Lower lobe of right lung (tissue), 2 donors: Measurements from ENCODE around the gene CADPS2. TPM values are rescaled to one million over a fixed set of nuclear protein-coding genes. Genes with fewer than 3 reads are reported as not detected.

Experiments used
- ATAC-seq, 2 donors: fragments of 200-7000 bp; cut with Tn5 transposase; one replicate each; pipeline ENCODE4 v1.9.1; 2020 to 2022; ENCODE audit warnings: mild to moderate bottlenecking in 2 of 2, moderate library complexity in 2 of 2
- DNase-seq: peaks from one replicate; pipeline ENCODE4 v3.0.0-alpha.2; 2020
- H3K27ac ChIP-seq: fragments of 200-600 bp; one replicate; pipeline ENCODE4 v1.8.0; 2022
- H3K27me3 ChIP-seq: fragments of 200-600 bp; one replicate; pipeline ENCODE4 v1.8.0; 2022; ENCODE audit warnings: low read depth
- H3K36me3 ChIP-seq: fragments of 200-600 bp; one replicate; pipeline ENCODE4 v1.8.0; 2022; ENCODE audit warnings: mild to moderate bottlenecking
- H3K4me1 ChIP-seq: fragments of 200-600 bp; one replicate; pipeline ENCODE4 v1.8.0; 2022
- H3K4me3 ChIP-seq: fragments of 200-600 bp; one replicate; pipeline ENCODE4 v1.8.0; 2022; ENCODE audit warnings: mild to moderate bottlenecking
- H3K9me3 ChIP-seq: fragments of 200-600 bp; one replicate; pipeline ENCODE4 v1.8.0; 2022
- intact Hi-C: fragments of 100-400 bp; cut with DNase I; formaldehyde crosslinking; loops from one replicate; pipeline ENCODE4 v1.11.0; 2022
- total RNA-seq: library from RNA; stranded (reverse); fragmentation: NEBNext Ultra II Directional; extraction: Animal tissue kit (Norgen Biotek cat#: 25700); gene quantifications from one replicate; pipeline ENCODE4 v1.2.1, GENCODE V29; 2021
- TF ChIP-seq, protein P1 (sequence below): fragments of 200-600 bp; IDR thresholded peaks from one replicate; pipeline ENCODE4 v1.8.0; 2022; ENCODE audit warnings: antibody characterized with exemption, mild to moderate bottlenecking
- donor health status: DM: no; HTN: yes; CAD: no; lungs with severe emphysema.

CADPS2 gene
- total RNA-seq, 1 donor from 2014 or later = 41.1 TPM

DNA sequence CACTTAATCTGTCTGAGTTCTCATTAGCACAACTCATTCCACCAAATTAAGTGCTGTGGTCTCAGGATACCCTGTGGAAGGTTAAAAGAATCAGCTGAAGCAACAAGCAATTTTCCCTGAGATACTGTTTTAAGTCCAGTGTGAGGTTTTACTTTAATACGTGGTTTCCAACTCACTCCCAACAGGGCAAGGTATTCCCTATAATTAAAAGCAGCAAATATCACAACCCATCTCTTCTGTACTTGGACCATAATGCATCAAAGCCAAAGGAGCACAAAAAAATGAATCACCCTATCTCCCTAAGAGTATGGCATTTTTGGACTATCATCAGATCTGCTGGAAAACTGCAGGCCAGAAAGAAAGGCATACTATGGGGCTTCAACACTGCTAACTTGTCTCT, 4.9 kb downstream of the CADPS2 start:
- intact Hi-C loops = no loop called here
- Histone ChIP-seq H3K4me1 (peaks cover 52% of the 10 kb centered on the region), H3K4me3 (peak overlapping the region; percentile 18), H3K9me3 (no peaks in the 10 kb centered on the region), H3K27ac (no peak overlapping the region), H3K36me3 (no peaks in the 10 kb centered on the region), H3K27me3 (no peaks in the 10 kb centered on the region)
- no peak for ATAC-seq
- DNase-seq = no peak
- TF ChIP-seq, protein P1, sequence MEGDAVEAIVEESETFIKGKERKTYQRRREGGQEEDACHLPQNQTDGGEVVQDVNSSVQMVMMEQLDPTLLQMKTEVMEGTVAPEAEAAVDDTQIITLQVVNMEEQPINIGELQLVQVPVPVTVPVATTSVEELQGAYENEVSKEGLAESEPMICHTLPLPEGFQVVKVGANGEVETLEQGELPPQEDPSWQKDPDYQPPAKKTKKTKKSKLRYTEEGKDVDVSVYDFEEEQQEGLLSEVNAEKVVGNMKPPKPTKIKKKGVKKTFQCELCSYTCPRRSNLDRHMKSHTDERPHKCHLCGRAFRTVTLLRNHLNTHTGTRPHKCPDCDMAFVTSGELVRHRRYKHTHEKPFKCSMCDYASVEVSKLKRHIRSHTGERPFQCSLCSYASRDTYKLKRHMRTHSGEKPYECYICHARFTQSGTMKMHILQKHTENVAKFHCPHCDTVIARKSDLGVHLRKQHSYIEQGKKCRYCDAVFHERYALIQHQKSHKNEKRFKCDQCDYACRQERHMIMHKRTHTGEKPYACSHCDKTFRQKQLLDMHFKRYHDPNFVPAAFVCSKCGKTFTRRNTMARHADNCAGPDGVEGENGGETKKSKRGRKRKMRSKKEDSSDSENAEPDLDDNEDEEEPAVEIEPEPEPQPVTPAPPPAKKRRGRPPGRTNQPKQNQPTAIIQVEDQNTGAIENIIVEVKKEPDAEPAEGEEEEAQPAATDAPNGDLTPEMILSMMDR = no peak

DNA sequence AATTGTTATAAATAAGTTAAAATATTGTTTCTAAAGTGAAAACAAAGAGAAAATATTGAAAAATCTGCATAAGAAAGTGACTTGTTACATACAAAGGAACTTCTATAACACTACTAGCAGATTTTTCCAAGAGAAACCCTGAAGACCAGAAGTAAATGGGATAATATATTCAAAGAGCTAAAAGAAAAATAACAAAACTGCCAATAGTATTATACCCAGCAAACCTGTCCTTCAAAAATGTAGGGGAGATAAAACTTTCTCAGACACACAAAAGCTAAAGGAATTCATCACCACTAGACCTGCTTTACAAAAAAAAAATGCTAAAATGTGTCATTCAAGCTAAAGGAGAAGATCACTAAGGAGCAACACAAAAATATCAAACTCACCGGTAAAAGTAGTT, 17.0 kb downstream of the CADPS2 start:
- H3K4me1 ChIP-seq = no peaks in the 10 kb centered on the region
- no peaks in the 10 kb centered on the region for H3K36me3 ChIP-seq
- no peak overlapping the region for H3K27ac ChIP-seq
- H3K9me3 ChIP-seq = peaks cover 27% of the 10 kb centered on the region
- ATAC-seq (no peak), DNase-seq (no peak)
- H3K4me3 ChIP-seq = no peak overlapping the region
- TF ChIP-seq, protein P1 = no peak
- no peaks in the 10 kb centered on the region for H3K27me3 ChIP-seq
- intact Hi-C loops = no loop called here

DNA sequence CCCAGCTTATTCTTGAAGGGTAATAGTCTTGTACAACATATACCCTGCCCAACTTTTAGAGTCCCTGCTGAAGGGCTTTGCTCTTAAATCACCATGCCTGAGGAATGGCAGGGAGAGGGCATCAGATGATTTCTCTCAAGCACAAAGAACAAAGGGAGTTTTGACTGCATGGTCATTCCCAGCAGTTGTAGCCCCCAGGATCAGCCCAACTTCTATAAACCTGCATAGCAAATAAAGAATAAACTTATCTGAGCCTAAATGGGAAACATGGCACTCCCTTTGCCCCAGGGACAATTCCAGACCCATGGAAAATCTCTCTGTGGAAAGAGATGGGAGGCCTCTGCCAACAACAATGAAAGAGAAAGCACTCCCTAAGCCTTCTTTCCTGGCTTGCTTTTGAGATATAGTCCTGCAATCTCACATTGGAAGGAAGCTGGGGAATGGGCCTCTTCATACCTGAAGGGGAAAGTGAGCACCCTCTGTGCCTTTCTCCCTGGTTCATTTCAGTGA, 18.7 kb downstream of the CADPS2 start:
- DNase-seq = no peak
- Histone ChIP-seq H3K4me1 (no peaks in the 10 kb centered on the region), H3K27ac (no peak overlapping the region), H3K9me3 (peaks cover 27% of the 10 kb centered on the region), H3K27me3 (no peaks in the 10 kb centered on the region), H3K36me3 (no peaks in the 10 kb centered on the region), H3K4me3 (no peak overlapping the region)
- TF ChIP-seq, protein P1 = no peak
- intact Hi-C loops = no loop called here
- no peak for ATAC-seq

DNA sequence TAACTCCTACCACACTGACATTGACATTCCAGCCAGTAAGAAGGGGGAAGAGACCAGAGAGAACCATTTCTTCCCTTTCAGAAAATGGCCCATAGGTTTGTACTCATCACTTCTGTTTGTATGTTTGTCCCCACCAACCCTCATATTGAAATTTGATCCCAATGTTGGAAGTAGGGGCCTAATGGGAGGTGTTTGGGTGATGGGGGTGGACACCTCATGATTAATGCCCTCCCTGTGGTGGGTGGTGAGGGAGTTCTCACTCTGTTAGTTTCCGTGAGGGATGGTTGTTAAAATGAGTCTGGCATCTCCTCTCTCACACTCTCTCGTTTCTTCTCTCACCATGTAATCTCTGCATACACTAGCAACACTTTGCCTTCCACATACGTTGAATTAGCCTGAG, 21.4 kb downstream of the CADPS2 start:
- no peak for ATAC-seq
- no peak overlapping the region for H3K4me3 ChIP-seq
- DNase-seq = no peak
- no peaks in the 10 kb centered on the region for H3K36me3 ChIP-seq
- no peaks in the 10 kb centered on the region for H3K4me1 ChIP-seq
- H3K9me3 ChIP-seq = peaks cover 18% of the 10 kb centered on the region
- TF ChIP-seq, protein P1 = no peak
- intact Hi-C loops = no loop called here
- H3K27me3 ChIP-seq = no peaks in the 10 kb centered on the region
- H3K27ac ChIP-seq = no peak overlapping the region

DNA sequence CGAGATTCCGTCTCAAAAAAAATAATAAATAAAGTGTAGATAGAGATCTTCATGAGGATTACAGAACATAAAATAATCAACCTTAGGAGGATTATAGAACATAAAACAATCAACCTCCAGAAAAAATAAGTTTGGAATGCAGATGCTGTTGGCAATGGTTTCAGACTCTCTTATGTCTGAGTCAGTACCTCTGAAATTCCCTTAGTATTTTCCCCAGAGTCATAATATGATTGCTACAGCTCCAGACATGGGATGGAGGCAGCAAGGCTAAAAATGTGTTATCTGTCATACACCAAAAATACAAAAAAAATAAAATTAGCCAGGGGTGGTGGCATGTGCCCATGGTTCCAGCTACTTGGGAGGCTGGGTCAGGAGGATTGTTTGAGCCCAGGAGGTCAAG, 22.2 kb downstream of the CADPS2 start:
- Histone ChIP-seq H3K9me3 (peaks cover 9% of the 10 kb centered on the region), H3K27ac (no peak overlapping the region), H3K4me1 (no peaks in the 10 kb centered on the region), H3K27me3 (no peaks in the 10 kb centered on the region), H3K4me3 (no peak overlapping the region), H3K36me3 (no peaks in the 10 kb centered on the region)
- DNase-seq = no peak
- TF ChIP-seq, protein P1 = no peak
- intact Hi-C loops = no loop called here
- no peak for ATAC-seq

DNA sequence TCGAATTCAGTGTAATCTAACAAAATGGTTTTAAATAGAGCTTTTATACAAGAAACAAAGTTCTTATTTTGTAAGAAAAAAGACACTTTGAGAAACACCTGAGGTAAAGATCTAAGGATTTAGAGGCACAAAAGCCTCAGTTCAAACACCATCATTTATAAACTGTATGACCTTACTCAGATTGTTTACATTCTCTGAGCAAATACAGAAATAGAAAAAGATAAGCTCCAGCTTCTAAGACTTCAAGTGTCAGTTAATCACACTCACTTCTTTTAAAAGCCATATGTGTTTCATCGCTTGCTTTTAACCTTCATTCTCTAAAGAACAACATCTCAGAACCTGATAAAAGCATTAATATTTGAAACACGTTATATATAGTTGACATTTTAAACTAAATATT, 27.9 kb downstream of the CADPS2 start:
- Histone ChIP-seq H3K27me3 (no peaks in the 10 kb centered on the region), H3K9me3 (no peaks in the 10 kb centered on the region), H3K27ac (no peak overlapping the region), H3K4me3 (no peak overlapping the region), H3K4me1 (no peaks in the 10 kb centered on the region), H3K36me3 (no peaks in the 10 kb centered on the region)
- DNase-seq (no peak), ATAC-seq (no peak)
- TF ChIP-seq, protein P1 = no peak
- intact Hi-C loops = no loop called here
